Effector memory CD8-positive, alpha-beta T cell (primary cell): ENCODE data around the gene KCNIP2.

Source experiments
- ATAC-seq: fragments of 150-1000 bp; cut with Tn5 transposase; replicated peaks from 2 replicates; pipeline ENCODE4 v1.10.0; 2021; ENCODE audit warnings: mild to moderate bottlenecking, moderate library complexity
- DNase-seq, 3 experiments: peaks; one replicate each; pipeline ENCODE4 v3.0.0; 2021
- H3K27ac Mint-ChIP-seq, 2 donors: one replicate each; pipeline ENCODE4 v1.8.0; 2022; ENCODE audit warnings: mild to moderate bottlenecking in 2 of 2, mixed read lengths in 2 of 2, moderate library complexity in 2 of 2
- H3K27me3 Mint-ChIP-seq, 2 donors: one replicate each; pipeline ENCODE4 v1.8.0; 2022; ENCODE audit warnings: mixed read lengths in 2 of 2
- H3K36me3 Mint-ChIP-seq: one replicate; pipeline ENCODE4 v1.8.0; 2022; ENCODE audit warnings: mild to moderate bottlenecking, moderate library complexity, mixed read lengths; ENCODE audit not compliant: insufficient read depth
- H3K4me1 Mint-ChIP-seq, 2 donors: one replicate each; pipeline ENCODE4 v1.8.0; 2022; ENCODE audit warnings: low read depth in 2 of 2, mixed read lengths in 2 of 2
- H3K4me3 Mint-ChIP-seq, 2 donors: one replicate each; pipeline ENCODE4 v1.8.0; 2022; ENCODE audit warnings: mild to moderate bottlenecking in 2 of 2, mixed read lengths in 2 of 2, moderate library complexity in 2 of 2
- H3K9me3 Mint-ChIP-seq, 2 donors: one replicate each; pipeline ENCODE4 v1.8.0; 2022; ENCODE audit warnings: mixed read lengths in 2 of 2

Gene KCNIP2

DNA sequence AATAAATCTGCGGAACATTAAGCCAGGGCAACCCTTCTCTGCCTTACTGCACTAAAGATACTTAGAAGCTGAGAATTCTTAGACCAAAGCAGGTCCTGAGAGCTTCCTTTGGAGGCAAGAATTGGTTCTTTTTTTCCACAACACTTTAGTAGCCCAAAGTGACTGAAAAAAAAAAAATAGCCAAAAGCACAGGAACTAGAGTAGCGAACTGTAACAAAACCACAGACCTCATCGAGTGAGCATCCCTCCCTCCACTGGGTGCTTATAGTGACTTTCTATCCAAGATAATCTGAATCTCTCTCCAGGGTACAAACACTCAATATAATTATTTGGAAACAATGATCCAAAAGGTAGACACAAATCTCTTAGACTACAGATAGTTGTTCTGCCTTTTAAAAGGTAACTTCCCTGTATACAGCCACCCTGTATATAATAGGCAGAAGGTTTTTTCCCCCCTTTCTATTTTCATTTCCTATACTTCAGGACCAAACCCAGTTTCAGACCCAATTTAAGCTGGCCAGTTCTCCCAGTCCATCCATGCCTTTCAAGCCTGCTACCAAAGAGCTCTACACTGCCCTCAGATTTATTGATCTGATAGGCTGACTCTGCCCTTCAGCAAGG is 31.6 kb upstream of the KCNIP2 start:
- Mint-ChIP-seq H3K4me3 (no peak overlapping the region), H3K4me1 (peaks cover 7 to 14% of the 10 kb centered on the region in 2 donors), H3K36me3 (peaks cover 17% of the 10 kb centered on the region), H3K27ac (peak overlapping the region; percentile 74 to 78), H3K9me3 (no peaks in the 10 kb centered on the region), H3K27me3 (no peaks in the 10 kb centered on the region)
- ATAC-seq (peak; percentile 29), DNase-seq (no peak)

DNA sequence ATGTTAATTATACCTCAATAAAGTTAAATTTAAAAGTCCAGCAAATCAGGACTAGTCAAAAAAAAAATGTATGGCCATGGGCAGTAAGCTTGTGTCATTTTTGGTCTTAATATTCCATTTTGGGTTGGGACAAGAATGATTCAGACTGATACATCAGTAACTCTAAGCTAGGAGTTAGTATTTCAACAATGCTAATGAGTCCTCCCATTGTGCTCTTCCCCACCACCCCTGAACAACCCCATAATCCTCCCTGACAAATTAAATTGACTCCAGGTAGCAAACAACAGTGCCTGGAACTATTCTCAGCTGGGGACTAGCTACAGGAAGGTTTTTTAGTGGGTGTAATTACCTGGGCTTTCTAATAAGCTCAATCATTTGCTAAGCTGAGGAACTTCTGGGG is 30.7 kb upstream of the KCNIP2 start:
- Mint-ChIP-seq H3K27ac (no peak overlapping the region), H3K27me3 (no peaks in the 10 kb centered on the region), H3K4me3 (no peak overlapping the region), H3K36me3 (peaks cover 12% of the 10 kb centered on the region), H3K4me1 (peaks cover 7 to 19% of the 10 kb centered on the region in 2 donors), H3K9me3 (no peaks in the 10 kb centered on the region)
- ATAC-seq (no peak), DNase-seq (no peak)

- Mint-ChIP-seq H3K4me1 (peaks cover 0 to 16% of the 10 kb centered on the region in 2 donors), H3K4me3 (no peak overlapping the region), H3K9me3 (no peaks in the 10 kb centered on the region), H3K36me3 (peaks cover 12% of the 10 kb centered on the region), H3K27me3 (no peaks in the 10 kb centered on the region), H3K27ac (no peak overlapping the region)
- ATAC-seq (no peak), DNase-seq (no peak)
Observed at GRCh38 chr10:101867931-101868330, 24.3 kb upstream of the KCNIP2 start.

- DNase-seq (no peak), ATAC-seq (no peak)
- Mint-ChIP-seq H3K4me3 (peak overlapping the region in 1 of 2 donors; percentile 52), H3K27ac (peak overlapping the region; percentile 65 to 78), H3K4me1 (peaks cover 8 to 34% of the 10 kb centered on the region in 2 donors), H3K9me3 (peaks cover 3 to 12% of the 10 kb centered on the region in 2 donors), H3K27me3 (no peaks in the 10 kb centered on the region), H3K36me3 (peaks cover 10% of the 10 kb centered on the region)
Observed at GRCh38 chr10:101859530-101859929, 15.9 kb upstream of the KCNIP2 start.

DNA sequence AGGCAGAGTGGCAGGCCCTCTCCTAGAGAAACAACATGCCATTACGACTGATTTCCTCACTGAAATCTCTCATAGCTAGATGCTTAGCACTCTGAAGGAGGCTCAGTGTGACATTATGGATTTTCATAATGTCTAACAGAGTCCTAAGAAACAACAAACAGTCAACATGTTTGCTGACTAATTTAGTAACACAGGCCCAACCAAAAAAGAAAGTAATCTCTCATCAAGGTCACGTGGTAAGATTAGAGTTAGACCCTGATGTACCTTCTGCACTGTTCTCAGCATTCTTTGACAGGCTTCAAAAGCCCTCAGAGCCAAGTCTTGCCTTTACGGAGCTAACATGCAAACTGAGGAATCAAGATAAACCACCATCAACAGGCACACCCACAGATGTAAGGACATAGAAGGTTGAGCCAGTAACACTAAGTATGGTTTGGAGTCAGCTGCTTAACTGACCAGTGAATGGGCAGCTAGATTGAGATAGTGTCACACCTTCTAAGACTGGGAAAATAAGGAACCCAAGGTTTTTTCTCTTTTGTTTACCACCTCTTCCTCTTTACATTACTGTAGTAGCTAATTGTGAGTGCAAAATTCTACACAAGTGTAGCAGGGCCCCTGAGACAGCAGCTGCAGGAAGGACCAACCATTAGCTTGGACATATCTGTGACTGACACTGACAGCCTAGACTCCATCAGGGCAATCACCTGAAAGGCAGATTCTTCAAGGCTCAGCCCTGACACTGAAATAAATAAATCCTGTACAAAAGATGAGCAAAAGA is 15.3 kb upstream of the KCNIP2 start:
- peaks cover 3 to 12% of the 10 kb centered on the region in 2 donors for H3K9me3 Mint-ChIP-seq
- peak overlapping the region; percentile 65 to 78 for H3K27ac Mint-ChIP-seq
- peaks cover 10% of the 10 kb centered on the region for H3K36me3 Mint-ChIP-seq
- H3K4me1 Mint-ChIP-seq = peaks cover 8 to 28% of the 10 kb centered on the region in 2 donors
- peak overlapping the region; percentile 7 to 52 for H3K4me3 Mint-ChIP-seq
- ATAC-seq = peak; percentile 70
- H3K27me3 Mint-ChIP-seq = no peaks in the 10 kb centered on the region
- DNase-seq = no peak

- no peak for DNase-seq
- Mint-ChIP-seq H3K4me1 (peaks cover 8 to 26% of the 10 kb centered on the region in 2 donors), H3K4me3 (no peak overlapping the region), H3K36me3 (peaks cover 10% of the 10 kb centered on the region), H3K27ac (peak overlapping the region; percentile 65 to 78), H3K27me3 (no peaks in the 10 kb centered on the region), H3K9me3 (peaks cover 3 to 12% of the 10 kb centered on the region in 2 donors)
- no peak for ATAC-seq
Observed at GRCh38 chr10:101857802-101858476, 14.3 kb upstream of the KCNIP2 start.

- H3K27ac Mint-ChIP-seq = no peak overlapping the region
- no peak overlapping the region for H3K4me3 Mint-ChIP-seq
- DNase-seq (no peak), ATAC-seq (no peak)
- H3K36me3 Mint-ChIP-seq = peaks cover 5% of the 10 kb centered on the region
- no peaks in the 10 kb centered on the region for H3K27me3 Mint-ChIP-seq
- peaks cover 8 to 26% of the 10 kb centered on the region in 2 donors for H3K4me1 Mint-ChIP-seq
- H3K9me3 Mint-ChIP-seq = peaks cover 3 to 12% of the 10 kb centered on the region in 2 donors
Observed at GRCh38 chr10:101856626-101857025, 13.0 kb upstream of the KCNIP2 start.

GRCh38 chr10:101851411-101852116 is 8.0 kb upstream of the KCNIP2 start:
- no peaks in the 10 kb centered on the region for H3K27me3 Mint-ChIP-seq
- no peak for ATAC-seq
- DNase-seq = no peak
- no peak overlapping the region for H3K4me3 Mint-ChIP-seq
- H3K36me3 Mint-ChIP-seq = peaks cover 11% of the 10 kb centered on the region
- H3K4me1 Mint-ChIP-seq = no peaks in the 10 kb centered on the region
- no peaks in the 10 kb centered on the region for H3K9me3 Mint-ChIP-seq
- H3K27ac Mint-ChIP-seq = no peak overlapping the region

DNA sequence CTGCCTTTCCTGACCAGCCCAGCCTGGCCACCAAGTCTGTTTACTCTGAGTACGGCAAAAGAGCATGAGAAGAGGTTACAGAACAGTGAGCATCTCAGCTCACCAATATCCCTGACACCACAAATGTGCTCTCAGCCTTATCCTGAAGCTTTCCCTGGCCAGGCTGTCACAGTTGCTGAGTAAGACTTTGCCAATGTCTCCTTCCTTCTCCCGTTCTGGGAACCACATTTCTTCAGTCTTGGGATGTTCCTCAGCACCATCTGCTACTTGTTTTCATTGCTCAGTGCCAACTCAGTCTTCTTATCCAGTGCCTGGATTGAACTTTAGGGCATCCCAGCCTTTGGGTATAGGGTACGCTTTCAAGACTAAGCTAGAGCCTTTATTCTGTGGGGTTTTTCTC is 7.1 kb upstream of the KCNIP2 start:
- Mint-ChIP-seq H3K36me3 (peaks cover 14% of the 10 kb centered on the region), H3K27ac (peak overlapping the region in 1 of 2 donors; percentile 64), H3K9me3 (no peaks in the 10 kb centered on the region), H3K27me3 (no peaks in the 10 kb centered on the region), H3K4me1 (no peaks in the 10 kb centered on the region), H3K4me3 (no peak overlapping the region)
- DNase-seq (no peak), ATAC-seq (no peak)

GRCh38 chr10:101848894-101849351 is 5.3 kb upstream of the KCNIP2 start:
- H3K4me1 Mint-ChIP-seq = peaks cover 8 to 11% of the 10 kb centered on the region in 2 donors
- H3K9me3 Mint-ChIP-seq = no peaks in the 10 kb centered on the region
- H3K27ac Mint-ChIP-seq = no peak overlapping the region
- ATAC-seq (no peak), DNase-seq (no peak)
- H3K27me3 Mint-ChIP-seq = no peaks in the 10 kb centered on the region
- H3K4me3 Mint-ChIP-seq = no peak overlapping the region
- H3K36me3 Mint-ChIP-seq = peaks cover 27% of the 10 kb centered on the region

GRCh38 chr10:101848408-101848807 is 4.8 kb upstream of the KCNIP2 start:
- Mint-ChIP-seq H3K4me3 (no peak overlapping the region), H3K4me1 (peaks cover 8 to 14% of the 10 kb centered on the region in 2 donors), H3K36me3 (peaks cover 27% of the 10 kb centered on the region), H3K9me3 (no peaks in the 10 kb centered on the region), H3K27ac (peak overlapping the region in 1 of 2 donors; percentile 30), H3K27me3 (no peaks in the 10 kb centered on the region)
- ATAC-seq (no peak), DNase-seq (no peak)

DNA sequence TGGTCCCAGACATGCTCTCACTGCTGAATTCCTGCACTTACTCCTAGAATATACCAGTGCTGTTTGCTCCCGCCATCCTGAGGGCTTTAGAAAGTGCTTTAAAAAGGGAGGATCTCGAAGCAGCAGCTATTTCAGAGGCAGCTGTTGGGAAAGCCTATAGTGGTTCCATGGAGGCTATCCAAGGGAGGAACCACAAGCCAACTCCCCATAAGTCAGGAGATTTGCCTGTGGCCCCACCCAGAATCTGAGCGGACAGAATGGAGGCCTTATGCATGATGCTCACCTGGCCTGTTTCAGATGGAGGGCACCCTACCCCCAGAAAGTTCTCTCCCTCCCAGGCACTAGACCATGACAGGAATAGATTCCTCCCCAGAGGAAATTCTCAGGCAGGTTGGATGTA is 2.3 kb upstream of the KCNIP2 start:
- no peak for ATAC-seq
- H3K4me1 Mint-ChIP-seq = peaks cover 26 to 27% of the 10 kb centered on the region in 2 donors
- no peaks in the 10 kb centered on the region for H3K27me3 Mint-ChIP-seq
- H3K9me3 Mint-ChIP-seq = no peaks in the 10 kb centered on the region
- DNase-seq = no peak
- no peak overlapping the region for H3K4me3 Mint-ChIP-seq
- H3K36me3 Mint-ChIP-seq = peaks cover 26% of the 10 kb centered on the region
- no peak overlapping the region for H3K27ac Mint-ChIP-seq

DNA sequence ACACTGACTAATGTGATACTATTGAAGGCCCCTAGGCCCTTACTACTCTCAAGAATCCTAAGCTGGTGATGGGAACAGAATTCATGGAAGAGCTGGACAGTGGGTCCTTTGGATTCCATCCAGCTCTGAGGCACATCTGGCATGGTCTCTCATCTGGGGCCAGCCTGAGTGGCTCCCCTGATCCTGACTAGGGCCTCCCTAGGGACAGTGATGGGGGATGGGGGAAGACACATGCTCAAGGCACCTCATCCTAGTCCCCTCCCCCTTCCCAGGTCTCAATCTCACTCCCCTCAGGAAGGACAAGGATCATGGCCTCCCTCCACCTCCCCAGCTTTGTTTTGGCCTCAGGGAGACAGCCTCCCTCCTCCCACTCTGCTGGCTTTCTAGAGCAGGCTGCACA is 1.8 kb downstream of the KCNIP2 start:
- H3K27ac Mint-ChIP-seq = no peak overlapping the region
- peaks cover 40 to 42% of the 10 kb centered on the region in 2 donors for H3K4me1 Mint-ChIP-seq
- H3K36me3 Mint-ChIP-seq = peaks cover 24% of the 10 kb centered on the region
- DNase-seq = no peak
- H3K9me3 Mint-ChIP-seq = no peaks in the 10 kb centered on the region
- H3K27me3 Mint-ChIP-seq = no peaks in the 10 kb centered on the region
- no peak for ATAC-seq
- peak overlapping the region; percentile 12 to 88 for H3K4me3 Mint-ChIP-seq
